Adrenal gland (tissue), 5 donors: ENCODE data around the gene CRADD.

ENCODE experiments used
- CTCF ChIP-seq, 6 experiments: fragments of 450-650 bp in 4 of 6; fragments of 200-600 bp in 2 of 6; sonication (generic) in 1 of 6; IDR thresholded peaks; 1 replicate in 5 of 6; 2 replicates in 1 of 6; pipeline versions ENCODE4 v1.5.1 to v1.8.0; 2016 to 2021; ENCODE audit warnings: antibody characterized with exemption in 6 of 6, mild to moderate bottlenecking in 2 of 6, moderate library complexity in 1 of 6
- POLR2A ChIP-seq, 2 donors: fragments of 450-650 bp; IDR thresholded peaks; one replicate each; pipeline ENCODE4 v1.6.1; 2017; ENCODE audit warnings: antibody characterized with exemption in 2 of 2, mild to moderate bottlenecking in 2 of 2, moderate library complexity in 1 of 2
- donor health status: DM: no; HTN: no; CAD: no.

DNA sequence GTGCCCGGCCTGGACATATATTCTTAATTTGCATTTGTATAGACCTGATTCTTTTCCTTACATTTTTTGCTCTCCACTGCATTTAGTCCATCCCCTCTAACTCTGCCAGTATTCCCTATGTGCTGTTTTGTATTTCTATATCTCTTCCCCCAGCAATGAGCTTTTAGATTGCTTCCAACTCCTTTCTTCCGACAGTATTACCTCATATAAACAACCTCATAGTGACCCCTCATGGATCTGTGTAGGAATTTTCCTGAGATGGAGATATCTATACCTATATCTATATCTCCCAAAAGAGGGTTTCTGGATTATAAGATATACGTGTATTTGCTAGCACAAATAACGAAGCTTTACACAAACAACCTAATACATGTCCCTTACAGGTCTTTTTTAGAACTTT lies 161.9 kb downstream of the CRADD start:
- no peak for TF ChIP-seq CTCF (IDR thresholded peaks at IDR 0.05)
- no peak for TF ChIP-seq POLR2A (IDR thresholded peaks at IDR 0.05)
